HCT116 (cell line): ENCODE results near the gene UPF1. TPM values are rescaled to one million over a fixed set of nuclear protein-coding genes. Genes with fewer than 3 reads are reported as not detected.
"Not testable (repeated sequence)": the region's sequence is repeated elsewhere in the genome, so short reads cannot be mapped to it uniquely, and the experiment has no call there.

Experiments
- ATAC-seq: fragments of 200-7000 bp; cut with Tn5 transposase; 2 replicates; pipeline ENCODE4 v1.9.1; 2020; ENCODE audit warnings: mild to moderate bottlenecking, moderate library complexity
- BruUV-seq: library from RNA; stranded (reverse); fragments of 400-500 nt; replicated peaks from 2 replicates; lab custom pipeline; 2021; lab: Mats Ljungman, UMichigan
- CTCF ChIA-PET: fragments of 300-600 bp; sonication (Branson Sonifier 250); formaldehyde crosslinking; loops from one replicate; lab custom pipeline; 2021; ENCODE audit warnings: antibody characterized with exemption; lab: Charles Lee
- POLR2A ChIA-PET: fragments of 300-600, 350-600 bp; sonication (Branson Sonifier 250); formaldehyde crosslinking; loops from one replicate; lab custom pipeline; 2021; ENCODE audit warnings: antibody characterized with exemption; lab: Charles Lee
- RAD21 ChIA-PET, 2 experiments: fragments of 300-600 bp; sonication (Branson Sonifier 250); formaldehyde crosslinking; loops; one replicate each; lab custom pipeline; 2023; ENCODE audit warnings: low total read pairs in 2 of 2; ENCODE audit not compliant: uncharacterized antibody in 2 of 2, unreplicated experiment in 2 of 2, low non-redundant PET in 1 of 2; lab: Charles Lee
- DNase-seq: peaks from one replicate; pipeline ENCODE4 v3.0.0-alpha.2; 2010; ENCODE audit warnings: low read depth, low spot score
- H2AFZ ChIP-seq: fragments of 200-600 bp; shearing (Covaris generic), sonication (generic); 2 replicates; pipeline ENCODE4 v1.6.1; 2017; ENCODE audit warnings: low read depth, mixed run types, mixed read lengths, antibody characterized with exemption, low read length; ENCODE audit not compliant: poor library complexity, severe bottlenecking
- H3K27ac ChIP-seq: 2 replicates; pipeline ENCODE4 v1.5.1; 2012; ENCODE audit warnings: low read depth, low read length
- H3K27me3 ChIP-seq: fragments of 200-600 bp; sonication (generic); 2 replicates; pipeline ENCODE4 v1.6.1; 2016; ENCODE audit warnings: mixed run types, low read length, mixed read lengths; ENCODE audit not compliant: insufficient read depth
- H3K36me3 ChIP-seq, 2 experiments: fragments of 200-500 bp in 1 of 2; fragments of 200-600 bp in 1 of 2; sonication (Bioruptor generic) in 1 of 2; sonication (generic) in 1 of 2; 2 replicates each; pipeline versions ENCODE4 v1.5.1 to v1.6.1; 2014 to 2016; ENCODE audit warnings: low read length in 2 of 2, inconsistent platforms in 1 of 2, mixed read lengths in 1 of 2, mixed run types in 1 of 2; ENCODE audit not compliant: insufficient read depth in 2 of 2, control insufficient read depth in 1 of 2
- H3K4me1 ChIP-seq, 2 experiments: fragments of 200-600 bp in 1 of 2; sonication (generic) in 1 of 2; 2 replicates each; pipeline versions ENCODE4 v1.5.1 to v1.6.1; 2012 to 2017; ENCODE audit warnings: low read length in 2 of 2, inconsistent platforms in 1 of 2, mild to moderate bottlenecking in 1 of 2, mixed read lengths in 1 of 2, mixed run types in 1 of 2, moderate library complexity in 1 of 2; ENCODE audit not compliant: insufficient read depth in 2 of 2, control insufficient read depth in 1 of 2
- H3K4me2 ChIP-seq: fragments of 200-600 bp; sonication (generic); 2 replicates; pipeline ENCODE4 v1.6.1; 2017; ENCODE audit warnings: mixed run types, low read length, mixed read lengths
- H3K4me3 ChIP-seq, 2 experiments: fragments of 200-600 bp in 1 of 2; sonication (generic) in 1 of 2; replicated peaks in 1 of 2; 2 replicates each; pipeline ENCODE4 v1.5.1; 2011 to 2016; ENCODE audit warnings: low read length in 2 of 2, control low read depth in 1 of 2, low read depth in 1 of 2, mild to moderate bottlenecking in 1 of 2, mixed read lengths in 1 of 2, mixed run types in 1 of 2
- H3K79me2 ChIP-seq: fragments of 200-600 bp; sonication (generic); 2 replicates; pipeline ENCODE4 v1.6.1; 2017; ENCODE audit warnings: mild to moderate bottlenecking, mixed run types, low read length, moderate library complexity, mixed read lengths; ENCODE audit not compliant: insufficient read depth
- H3K9ac ChIP-seq: fragments of 200-600 bp; sonication (generic); 2 replicates; pipeline ENCODE4 v1.6.1; 2016; ENCODE audit warnings: low read length, mixed read lengths
- H3K9me2 ChIP-seq: fragments of 200-600 bp; sonication (generic), shearing (Covaris generic); 2 replicates; pipeline ENCODE4 v1.6.1; 2017; ENCODE audit warnings: mixed run types, mild to moderate bottlenecking, moderate library complexity; ENCODE audit not compliant: insufficient read depth
- H3K9me3 ChIP-seq, 2 experiments: fragments of 200-500 bp in 1 of 2; fragments of 200-600 bp in 1 of 2; sonication (Bioruptor generic) in 1 of 2; sonication (generic) in 1 of 2; 2 replicates each; pipeline ENCODE4 v1.6.1; 2014 to 2017; ENCODE audit warnings: low read length in 2 of 2, mixed read lengths in 2 of 2, inconsistent platforms in 1 of 2, low read depth in 1 of 2, mild to moderate bottlenecking in 1 of 2, mixed run types in 1 of 2, moderate library complexity in 1 of 2; ENCODE audit not compliant: control insufficient read depth in 1 of 2, insufficient read depth in 1 of 2
- H4K20me1 ChIP-seq: fragments of 200-600 bp; sonication (generic), shearing (Covaris generic); 2 replicates; pipeline ENCODE4 v1.6.1; 2017; ENCODE audit warnings: mixed run types, mild to moderate bottlenecking, moderate library complexity; ENCODE audit not compliant: insufficient read depth
- CTCF ChIP-seq, 3 experiments: fragments of 200-600 bp in 1 of 3; sonication (generic) in 1 of 3; IDR thresholded peaks in 2 of 3; conservative IDR thresholded peaks in 1 of 3; 2 replicates each; pipeline ENCODE4 v1.5.1; 2012 to 2017; ENCODE audit warnings: low read depth in 2 of 3, low read length in 2 of 3, antibody characterized with exemption in 1 of 3, borderline replicate concordance in 1 of 3, control low read depth in 1 of 3, mild to moderate bottlenecking in 1 of 3, mixed read lengths in 1 of 3, mixed run types in 1 of 3, moderate library complexity in 1 of 3; ENCODE audit not compliant: insufficient read depth in 1 of 3
- JUND ChIP-seq: IDR thresholded peaks from 2 replicates; pipeline ENCODE4 v1.6.1; 2012
- RAD21 ChIP-seq: IDR thresholded peaks from 2 replicates; pipeline ENCODE4 v1.6.1; 2012; ENCODE audit warnings: low read depth, mild to moderate bottlenecking
- SIN3A ChIP-seq: IDR thresholded peaks from 2 replicates; pipeline ENCODE4 v1.6.1; 2012; ENCODE audit warnings: low read depth
- intact Hi-C: fragments of 100-400 bp; cut with micrococcal nuclease; formaldehyde crosslinking; loops from 2 replicates; pipeline ENCODE4 v1.10.0; 2022
- total RNA-seq: library from RNA; stranded (reverse); gene quantifications from one replicate; pipeline ENCODE4 v1.2.1, GENCODE V29; 2021; ENCODE audit not compliant: unreplicated experiment

Gene UPF1
- total RNA-seq, 1 experiment from 2014 or later, result 78.5 TPM

- TF ChIP-seq SIN3A (no peak), CTCF (IDR thresholded peaks at IDR 0.05 in 2 of 3, conservative IDR thresholded peaks at IDR 0.05 in 1 of 3; ENCODE audit: borderline replicate concordance in 1 of 3, insufficient read depth in 1 of 3, low read depth in 2 of 3, low read length in 2 of 3) (peak; percentile 55 to 65 (median 61); a peak in 5 of 6 replicates), RAD21 (peak; percentile 71), JUND (no peak)
- TF ChIP-seq, all 23 proteins: peak for 2
- H3K79me2 ChIP-seq, result peaks cover 74% of the 10 kb centered on the region
- H4K20me1 ChIP-seq, result no peaks in the 10 kb centered on the region
- no peaks in the 10 kb centered on the region for H3K9me2 ChIP-seq
- no peaks in the 10 kb centered on the region for H3K27me3 ChIP-seq
- CTCF ChIA-PET, result interaction anchor here (1.0 to 5.1 kb wide), 2 partner anchors 71 to 498 kb away, joined by 3 to 33 read pairs; no protein-coding TSS in a partner anchor
- H2AFZ ChIP-seq, result no peak overlapping the region
- H3K27ac ChIP-seq, result no peak overlapping the region
- intact Hi-C loops, result loop anchor here (5.0 kb wide), 1 partner anchor 463 kb away; no protein-coding TSS in a partner anchor
- H3K4me3 ChIP-seq, result no peak overlapping the region
- no peak overlapping the region for H3K9ac ChIP-seq
- ATAC-seq (peak; percentile 22), DNase-seq (peak; percentile 50)
- no TSS peak for BruUV-seq
- H3K4me2 ChIP-seq, result no peak overlapping the region
- no peaks in the 10 kb centered on the region for H3K9me3 ChIP-seq
- RAD21 ChIA-PET, result interaction anchor here in 1 of 2 experiments (0.8 kb wide), 1 partner anchor 71 kb away, joined by 3 read pairs; no protein-coding TSS in a partner anchor
- H3K4me1 ChIP-seq, result peaks cover 15 to 16% of the 10 kb centered on the region in 2 experiments
- POLR2A ChIA-PET, result interaction anchor here (1.9 kb wide), 1 partner anchor 71 kb away, joined by 5 read pairs; no protein-coding TSS in a partner anchor
- peaks cover 0 to 4% of the 10 kb centered on the region in 2 experiments; a peak in 2 of 4 replicates for H3K36me3 ChIP-seq
Measured at GRCh38 chr19:18915639-18916038, 83.9 kb downstream of the UPF1 start.

GRCh38 chr19:18917593-18917992 is 85.8 kb downstream of the UPF1 start:
- H3K9me2 ChIP-seq, DNase-seq, POLR2A ChIA-PET, H3K9me3 ChIP-seq, RAD21 ChIA-PET, H2AFZ ChIP-seq, H3K27me3 ChIP-seq, H4K20me1 ChIP-seq, H3K9ac ChIP-seq, H3K27ac ChIP-seq, ATAC-seq, BruUV-seq: not testable (repeated sequence)
- intact Hi-C loops, result loop anchor here (5.0 kb wide), 1 partner anchor 465 kb away; no protein-coding TSS in a partner anchor
- peak overlapping the region; percentile 86 to 100 for H3K4me3 ChIP-seq
- peaks cover 81% of the 10 kb centered on the region for H3K79me2 ChIP-seq
- H3K4me2 ChIP-seq, result peak overlapping the region; percentile 90
- H3K4me1 ChIP-seq, result peaks cover 16 to 21% of the 10 kb centered on the region in 2 experiments
- CTCF ChIA-PET, result interaction anchor here (5.1 kb wide), 1 partner anchor 69 kb away, joined by 33 read pairs; no protein-coding TSS in a partner anchor
- H3K36me3 ChIP-seq, result peaks cover 0 to 12% of the 10 kb centered on the region in 2 experiments; a peak in 3 of 4 replicates

Other genes with a start within 250 kb of the UPF1 start
- gene REX1BD, start 243.2 kb upstream of the UPF1 start, total RNA-seq, result 97.1 TPM
- gene CRLF1, start 225.2 kb upstream of the UPF1 start, total RNA-seq, result 43.0 TPM
- 14.3 TPM for gene TMEM59L, start 219.1 kb upstream of the UPF1 start, total RNA-seq
- 17.1 TPM for gene KLHL26, start 194.9 kb upstream of the UPF1 start, total RNA-seq
- 14.9 TPM for gene CRTC1, start 148.3 kb upstream of the UPF1 start, total RNA-seq
- gene COMP, start 40.7 kb upstream of the UPF1 start, total RNA-seq, result not detected
- 0.96 TPM for gene CERS1, start 64.2 kb downstream of the UPF1 start, total RNA-seq
- gene COPE, start 87.4 kb downstream of the UPF1 start, total RNA-seq, result 263 TPM
- gene DDX49, start 87.8 kb downstream of the UPF1 start, total RNA-seq, result 51.9 TPM
- 45.2 TPM for gene HOMER3, start 109.3 kb downstream of the UPF1 start, total RNA-seq
- 82.4 TPM for gene SUGP2, start 201.6 kb downstream of the UPF1 start, total RNA-seq
- 34.7 TPM for gene ARMC6, start 201.6 kb downstream of the UPF1 start, total RNA-seq
- gene SLC25A42, start 232.0 kb downstream of the UPF1 start, total RNA-seq, result 10.2 TPM